ENCODE data around the gene TAF4. TPM values are rescaled to one million over a fixed set of nuclear protein-coding genes. Genes with fewer than 3 reads are reported as not detected.

Gene TAF4
- total and polyA plus RNA-seq, 2 of the 13 experiments (the other 11 are each of a cell fraction or from before 2014, with no cell fraction given), result 5.9 to 12.0 TPM

DNA sequence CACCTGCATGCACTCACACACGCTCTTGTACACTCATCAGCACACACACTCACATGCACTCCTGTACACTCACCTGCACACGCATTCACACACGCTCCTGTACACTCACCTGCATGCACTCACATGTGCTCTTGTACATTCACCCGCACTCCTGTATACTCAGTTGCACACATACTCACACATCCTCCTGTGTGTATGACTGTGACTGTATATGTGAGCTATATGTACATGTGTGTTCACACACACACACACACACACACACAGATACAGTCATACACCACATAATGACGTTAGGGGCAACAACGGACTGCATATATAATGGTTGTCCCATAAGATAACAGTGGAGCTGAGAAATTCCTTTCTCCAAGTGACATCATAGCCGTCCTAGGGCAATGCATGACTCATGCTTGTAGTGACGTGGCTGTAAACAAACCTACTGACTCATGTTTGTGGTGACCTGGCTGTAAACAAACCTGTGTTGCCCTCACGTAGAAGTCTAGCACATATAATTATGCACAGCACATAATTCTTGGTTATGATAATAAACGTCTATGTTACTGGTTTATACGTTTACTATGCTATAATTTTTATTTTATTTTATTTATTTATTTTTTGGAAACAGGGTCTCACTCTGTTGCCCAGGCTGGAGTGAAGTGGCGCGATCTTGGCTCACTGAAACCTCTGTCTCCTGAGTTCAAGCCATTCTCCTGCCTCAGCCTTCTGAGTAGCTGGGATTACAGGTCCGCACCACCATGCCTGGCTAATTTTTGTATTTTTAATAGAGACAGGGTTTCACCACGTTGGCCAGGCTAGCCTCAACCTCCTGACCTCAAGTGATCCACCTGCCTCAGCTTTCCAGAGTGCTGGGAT lies 22.8 kb upstream of the TAF4 start (continued):
- TF ChIP-seq, protein P1, sequence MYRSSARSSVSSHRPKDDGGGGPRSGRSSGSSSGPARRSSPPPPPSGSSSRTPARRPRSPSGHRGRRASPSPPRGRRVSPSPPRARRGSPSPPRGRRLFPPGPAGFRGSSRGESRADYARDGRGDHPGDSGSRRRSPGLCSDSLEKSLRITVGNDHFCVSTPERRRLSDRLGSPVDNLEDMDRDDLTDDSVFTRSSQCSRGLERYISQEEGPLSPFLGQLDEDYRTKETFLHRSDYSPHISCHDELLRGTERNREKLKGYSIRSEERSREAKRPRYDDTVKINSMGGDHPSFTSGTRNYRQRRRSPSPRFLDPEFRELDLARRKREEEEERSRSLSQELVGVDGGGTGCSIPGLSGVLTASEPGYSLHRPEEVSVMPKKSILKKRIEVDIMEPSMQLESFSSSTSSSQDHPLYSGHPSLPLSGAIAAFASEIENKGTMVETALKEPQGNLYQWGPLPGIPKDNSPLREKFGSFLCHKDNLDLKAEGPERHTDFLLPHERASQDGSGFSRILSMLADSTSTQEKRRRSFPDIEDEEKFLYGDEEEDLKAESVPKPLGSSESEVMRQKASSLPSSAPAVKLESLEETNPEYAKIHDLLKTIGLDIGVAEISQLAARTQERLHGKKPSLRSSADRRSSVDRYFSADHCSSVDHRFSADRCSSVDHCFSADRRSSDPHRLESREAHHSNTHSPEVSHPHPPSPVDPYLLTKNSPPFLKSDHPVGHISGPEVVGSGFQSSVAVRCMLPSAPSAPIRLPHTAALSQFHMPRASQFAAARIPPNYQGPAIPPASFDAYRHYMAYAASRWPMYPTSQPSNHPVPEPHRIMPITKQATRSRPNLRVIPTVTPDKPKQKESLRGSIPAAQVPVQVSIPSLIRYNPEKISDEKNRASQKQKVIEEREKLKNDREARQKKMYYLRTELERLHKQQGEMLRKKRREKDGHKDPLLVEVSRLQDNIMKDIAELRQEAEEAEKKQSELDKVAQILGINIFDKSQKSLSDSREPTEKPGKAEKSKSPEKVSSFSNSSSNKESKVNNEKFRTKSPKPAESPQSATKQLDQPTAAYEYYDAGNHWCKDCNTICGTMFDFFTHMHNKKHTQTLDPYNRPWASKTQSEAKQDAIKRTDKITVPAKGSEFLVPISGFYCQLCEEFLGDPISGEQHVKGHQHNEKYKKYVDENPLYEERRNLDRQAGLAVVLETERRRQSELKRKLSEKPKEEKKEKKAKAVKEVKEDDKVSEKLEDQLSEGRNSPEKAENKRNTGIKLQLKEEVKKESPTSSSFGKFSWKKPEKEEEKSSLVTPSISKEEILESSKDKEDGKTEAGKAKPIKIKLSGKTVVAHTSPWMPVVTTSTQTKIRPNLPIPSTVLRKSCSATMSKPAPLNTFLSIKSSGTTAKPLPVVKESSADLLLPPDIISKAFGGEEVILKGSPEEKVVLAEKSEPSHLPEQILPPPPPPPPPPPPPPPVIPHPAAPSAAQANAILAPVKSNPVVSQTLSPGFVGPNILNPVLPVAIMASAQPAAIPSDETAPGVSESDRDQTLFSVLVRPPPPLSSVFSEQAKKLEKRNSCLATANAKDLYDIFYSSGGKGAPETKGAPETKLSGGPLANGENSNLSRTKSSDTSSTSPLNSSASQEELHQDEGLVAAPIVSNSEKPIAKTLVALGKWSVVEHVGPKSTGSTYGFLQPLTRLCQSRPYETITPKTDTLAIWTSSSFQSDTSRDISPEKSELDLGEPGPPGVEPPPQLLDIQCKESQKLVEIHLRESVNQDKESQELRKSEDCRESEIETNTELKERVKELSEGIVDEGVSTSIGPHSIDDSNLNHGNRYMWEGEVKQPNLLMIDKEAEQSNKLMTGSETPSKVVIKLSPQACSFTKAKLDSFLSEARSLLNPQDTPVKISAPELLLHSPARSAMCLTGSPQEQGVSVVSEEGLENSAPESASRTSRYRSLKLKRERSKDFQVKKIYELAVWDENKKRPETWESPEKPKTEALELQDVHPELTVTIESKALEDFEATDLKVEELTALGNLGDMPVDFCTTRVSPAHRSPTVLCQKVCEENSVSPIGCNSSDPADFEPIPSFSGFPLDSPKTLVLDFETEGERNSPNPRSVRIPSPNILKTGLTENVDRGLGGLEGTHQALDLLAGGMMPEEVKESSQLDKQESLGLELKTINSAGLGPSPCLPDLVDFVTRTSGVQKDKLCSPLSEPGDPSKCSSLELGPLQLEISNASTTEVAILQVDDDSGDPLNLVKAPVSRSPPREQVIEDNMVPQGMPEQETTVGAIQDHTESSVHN (CRISPR knock-in tag; IDR thresholded peaks at IDR 0.05), result no peak
- TF ChIP-seq MTA1 (CRISPR knock-in tag; IDR thresholded peaks at IDR 0.05; ENCODE audit: borderline replicate concordance), result 0 out of 2 replicates have a peak, but pooled peaks have one; percentile 15
- TF ChIP-seq FLYWCH1 (CRISPR knock-in tag; IDR thresholded peaks at IDR 0.05), result no peak
- TF ChIP-seq ZFY (CRISPR knock-in tag; IDR thresholded peaks at IDR 0.05), result no peak
- TF ChIP-seq, protein P2, sequence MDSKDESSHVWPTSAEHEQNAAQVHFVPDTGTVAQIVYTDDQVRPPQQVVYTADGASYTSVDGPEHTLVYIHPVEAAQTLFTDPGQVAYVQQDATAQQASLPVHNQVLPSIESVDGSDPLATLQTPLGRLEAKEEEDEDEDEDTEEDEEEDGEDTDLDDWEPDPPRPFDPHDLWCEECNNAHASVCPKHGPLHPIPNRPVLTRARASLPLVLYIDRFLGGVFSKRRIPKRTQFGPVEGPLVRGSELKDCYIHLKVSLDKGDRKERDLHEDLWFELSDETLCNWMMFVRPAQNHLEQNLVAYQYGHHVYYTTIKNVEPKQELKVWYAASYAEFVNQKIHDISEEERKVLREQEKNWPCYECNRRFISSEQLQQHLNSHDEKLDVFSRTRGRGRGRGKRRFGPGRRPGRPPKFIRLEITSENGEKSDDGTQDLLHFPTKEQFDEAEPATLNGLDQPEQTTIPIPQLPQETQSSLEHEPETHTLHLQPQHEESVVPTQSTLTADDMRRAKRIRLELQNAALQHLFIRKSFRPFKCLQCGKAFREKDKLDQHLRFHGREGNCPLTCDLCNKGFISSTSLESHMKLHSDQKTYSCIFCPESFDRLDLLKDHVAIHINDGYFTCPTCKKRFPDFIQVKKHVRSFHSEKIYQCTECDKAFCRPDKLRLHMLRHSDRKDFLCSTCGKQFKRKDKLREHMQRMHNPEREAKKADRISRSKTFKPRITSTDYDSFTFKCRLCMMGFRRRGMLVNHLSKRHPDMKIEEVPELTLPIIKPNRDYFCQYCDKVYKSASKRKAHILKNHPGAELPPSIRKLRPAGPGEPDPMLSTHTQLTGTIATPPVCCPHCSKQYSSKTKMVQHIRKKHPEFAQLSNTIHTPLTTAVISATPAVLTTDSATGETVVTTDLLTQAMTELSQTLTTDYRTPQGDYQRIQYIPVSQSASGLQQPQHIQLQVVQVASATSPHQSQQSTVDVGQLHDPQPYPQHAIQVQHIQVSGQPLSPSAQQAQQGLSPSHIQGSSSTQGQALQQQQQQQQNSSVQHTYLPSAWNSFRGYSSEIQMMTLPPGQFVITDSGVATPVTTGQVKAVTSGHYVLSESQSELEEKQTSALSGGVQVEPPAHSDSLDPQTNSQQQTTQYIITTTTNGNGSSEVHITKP (CRISPR knock-in tag; IDR thresholded peaks at IDR 0.05; ENCODE audit: low read depth), result no peak
- TF ChIP-seq, protein P3, sequence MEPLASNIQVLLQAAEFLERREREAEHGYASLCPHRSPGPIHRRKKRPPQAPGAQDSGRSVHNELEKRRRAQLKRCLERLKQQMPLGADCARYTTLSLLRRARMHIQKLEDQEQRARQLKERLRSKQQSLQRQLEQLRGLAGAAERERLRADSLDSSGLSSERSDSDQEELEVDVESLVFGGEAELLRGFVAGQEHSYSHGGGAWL (CRISPR knock-in tag; IDR thresholded peaks at IDR 0.05), result no peak
- peak; percentile 58 for TF ChIP-seq MAFF (IDR thresholded peaks at IDR 0.05; ENCODE audit: low read depth, low read length)
- TF ChIP-seq ZNF660 (CRISPR knock-in tag; IDR thresholded peaks at IDR 0.05; ENCODE audit: borderline replicate concordance, low read depth), result no peak
- TF ChIP-seq, protein P4, sequence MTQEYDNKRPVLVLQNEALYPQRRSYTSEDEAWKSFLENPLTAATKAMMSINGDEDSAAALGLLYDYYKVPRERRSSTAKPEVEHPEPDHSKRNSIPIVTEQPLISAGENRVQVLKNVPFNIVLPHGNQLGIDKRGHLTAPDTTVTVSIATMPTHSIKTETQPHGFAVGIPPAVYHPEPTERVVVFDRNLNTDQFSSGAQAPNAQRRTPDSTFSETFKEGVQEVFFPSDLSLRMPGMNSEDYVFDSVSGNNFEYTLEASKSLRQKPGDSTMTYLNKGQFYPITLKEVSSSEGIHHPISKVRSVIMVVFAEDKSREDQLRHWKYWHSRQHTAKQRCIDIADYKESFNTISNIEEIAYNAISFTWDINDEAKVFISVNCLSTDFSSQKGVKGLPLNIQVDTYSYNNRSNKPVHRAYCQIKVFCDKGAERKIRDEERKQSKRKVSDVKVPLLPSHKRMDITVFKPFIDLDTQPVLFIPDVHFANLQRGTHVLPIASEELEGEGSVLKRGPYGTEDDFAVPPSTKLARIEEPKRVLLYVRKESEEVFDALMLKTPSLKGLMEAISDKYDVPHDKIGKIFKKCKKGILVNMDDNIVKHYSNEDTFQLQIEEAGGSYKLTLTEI (CRISPR knock-in tag; conservative IDR thresholded peaks at IDR 0.05), result no peak
- TF ChIP-seq HOXD1 (CRISPR knock-in tag; IDR thresholded peaks at IDR 0.05), result no peak
- no peak for TF ChIP-seq ADNP (CRISPR knock-in tag; IDR thresholded peaks at IDR 0.05)
- no peak for TF ChIP-seq SATB2 (CRISPR knock-in tag; IDR thresholded peaks at IDR 0.05)

All from HepG2 (cell line).